OCI-LY3 (cell line): ENCODE data around the gene IQCE.

Experiments
- H2AFZ ChIP-seq: fragments of 200-600, 300-600 bp; shearing (Covaris generic); 2 replicates; pipeline ENCODE4 v1.6.0; 2014; ENCODE audit warnings: antibody characterized with exemption, low read depth, low read length
- H3K27ac ChIP-seq: fragments of 200-600, 300-600 bp; sonication (generic); 2 replicates; pipeline ENCODE4 v1.5.1; 2014; ENCODE audit warnings: mild to moderate bottlenecking, low read length, moderate library complexity, mixed read lengths
- H3K27me3 ChIP-seq: fragments of 200-600, 300-600 bp; sonication (generic); 2 replicates; pipeline ENCODE4 v1.6.1; 2014; ENCODE audit warnings: low read depth, low read length, mixed read lengths
- H3K36me3 ChIP-seq: fragments of 200-600, 300-600 bp; sonication (generic); replicated peaks from 2 replicates; pipeline ENCODE3; 2014; ENCODE audit warnings: low read depth, low read length, mixed read lengths
- H3K4me1 ChIP-seq: fragments of 300-600, 200-600 bp; sonication (generic); 2 replicates; pipeline ENCODE4 v1.6.1; 2014; ENCODE audit warnings: low read length, mixed read lengths
- H3K4me2 ChIP-seq: fragments of 200-600, 300-600 bp; sonication (generic); 2 replicates; pipeline ENCODE4 v1.6.1; 2014; ENCODE audit warnings: low read length, mixed read lengths
- H3K4me3 ChIP-seq: fragments of 300-600, 200-600 bp; sonication (generic); 2 replicates; pipeline ENCODE4 v1.5.1; 2014; ENCODE audit warnings: antibody characterized with exemption, mild to moderate bottlenecking, low read length, moderate library complexity
- H3K79me2 ChIP-seq: fragments of 300-600, 200-600 bp; shearing (Covaris generic); 2 replicates; pipeline ENCODE4 v1.6.1; 2014; ENCODE audit warnings: mild to moderate bottlenecking, low read length, mixed read lengths
- H3K9ac ChIP-seq: fragments of 300-600, 200-600 bp; shearing (Covaris generic); 2 replicates; pipeline ENCODE4 v1.6.0; 2014; ENCODE audit warnings: mild to moderate bottlenecking, low read length, moderate library complexity
- H3K9me3 ChIP-seq: fragments of 200-600, 300-600 bp; shearing (Covaris generic); 2 replicates; pipeline ENCODE4 v1.6.1; 2014; ENCODE audit warnings: low read length, mixed read lengths; ENCODE audit not compliant: insufficient read depth
- H4K20me1 ChIP-seq: fragments of 200-600, 300-600 bp; sonication (generic); 2 replicates; pipeline ENCODE4 v1.6.1; 2016; ENCODE audit warnings: low read length, mixed read lengths; ENCODE audit not compliant: insufficient read depth
- CTCF ChIP-seq: fragments of 200-600, 300-600 bp; sonication (generic); IDR thresholded peaks from 2 replicates; pipeline ENCODE4 v1.5.1; 2014; ENCODE audit warnings: antibody characterized with exemption, low read length, low read depth
- EZH2phosphoT487 ChIP-seq: fragments of 200-600 bp; shearing (Covaris generic); IDR thresholded peaks from 2 replicates; pipeline ENCODE4 v1.6.1; 2018; ENCODE audit warnings: antibody characterized with exemption, mixed run types, low read depth

Gene IQCE

DNA sequence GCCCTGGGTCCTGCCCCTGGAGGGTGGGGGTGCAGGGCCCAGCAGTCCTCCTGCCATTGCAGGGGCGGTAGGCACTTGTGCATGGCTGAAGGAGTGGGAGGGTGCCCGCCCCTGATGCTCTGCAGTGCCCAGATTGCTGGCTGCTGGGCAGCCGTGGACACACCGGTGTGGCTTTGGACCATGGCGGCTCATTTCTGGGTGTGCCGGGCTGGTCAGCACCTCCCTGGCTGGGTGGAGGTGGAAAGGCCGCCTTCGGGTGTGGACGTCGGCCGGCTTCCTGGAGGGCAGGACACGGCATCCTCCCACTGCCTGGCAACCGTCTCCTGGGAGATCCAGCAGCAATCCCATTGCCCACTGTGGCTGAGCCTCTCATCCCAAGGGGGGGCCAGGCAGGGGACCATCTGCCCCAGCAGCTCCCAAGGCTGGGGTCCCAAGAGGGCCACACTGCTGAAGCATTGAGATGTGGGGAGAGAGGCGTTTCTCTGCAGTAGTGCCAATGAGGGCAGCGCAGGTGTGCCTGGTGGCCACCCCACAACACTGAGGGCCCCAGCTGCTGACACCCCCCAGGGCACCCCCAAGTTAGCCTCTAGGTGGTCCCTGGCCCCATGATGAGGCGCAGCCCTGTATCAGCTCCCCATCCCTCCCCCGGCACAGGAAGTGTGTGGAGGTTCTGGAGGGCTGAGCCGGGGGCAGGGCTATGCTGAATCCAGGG lies 85.9 kb downstream of the IQCE start:
- no peak for TF ChIP-seq CTCF
- TF ChIP-seq EZH2phosphoT487: no peak
- no peaks in the 10 kb centered on the region for H4K20me1 ChIP-seq
- no peak overlapping the region for H3K27ac ChIP-seq
- peak overlapping the region; percentile 44; the same call in 1 of the 2 replicates for H3K4me3 ChIP-seq
- H3K9ac ChIP-seq: no peak overlapping the region
- H3K4me2 ChIP-seq: peak overlapping the region; percentile 60
- peaks cover 23% of the 10 kb centered on the region for H3K4me1 ChIP-seq
- no peaks in the 10 kb centered on the region for H3K27me3 ChIP-seq
- no peaks in the 10 kb centered on the region for H3K9me3 ChIP-seq
- no peaks in the 10 kb centered on the region for H3K79me2 ChIP-seq
- no peak overlapping the region for H2AFZ ChIP-seq
- H3K36me3 ChIP-seq: no peaks in the 10 kb centered on the region

GRCh38 chr7:2645274-2645868 lies 86.6 kb downstream of the IQCE start:
- Histone ChIP-seq H3K4me3 (peak overlapping the region; percentile 44; the same call in 1 of the 2 replicates), H3K27ac (no peak overlapping the region), H3K9me3 (no peaks in the 10 kb centered on the region), H3K9ac (no peak overlapping the region), H3K27me3 (no peaks in the 10 kb centered on the region), H3K36me3 (no peaks in the 10 kb centered on the region), H2AFZ (no peak overlapping the region), H3K4me1 (peaks cover 23% of the 10 kb centered on the region), H3K4me2 (peak overlapping the region; percentile 60), H4K20me1 (no peaks in the 10 kb centered on the region), H3K79me2 (no peaks in the 10 kb centered on the region)
- TF ChIP-seq EZH2phosphoT487: no peak
- no peak for TF ChIP-seq CTCF

- TF ChIP-seq CTCF (no peak), EZH2phosphoT487 (no peak)
- no peak overlapping the region for H3K4me2 ChIP-seq
- no peaks in the 10 kb centered on the region for H3K27me3 ChIP-seq
- no peaks in the 10 kb centered on the region for H4K20me1 ChIP-seq
- no peaks in the 10 kb centered on the region for H3K79me2 ChIP-seq
- no peak overlapping the region for H3K9ac ChIP-seq
- H2AFZ ChIP-seq: no peak overlapping the region
- no peak overlapping the region for H3K27ac ChIP-seq
- no peaks in the 10 kb centered on the region for H3K36me3 ChIP-seq
- no peaks in the 10 kb centered on the region for H3K9me3 ChIP-seq
- H3K4me1 ChIP-seq: peaks cover 17% of the 10 kb centered on the region
- H3K4me3 ChIP-seq: no peak overlapping the region
These were observed 87.5 kb downstream of the IQCE start for GRCh38 chr7:2646336-2646679.

DNA sequence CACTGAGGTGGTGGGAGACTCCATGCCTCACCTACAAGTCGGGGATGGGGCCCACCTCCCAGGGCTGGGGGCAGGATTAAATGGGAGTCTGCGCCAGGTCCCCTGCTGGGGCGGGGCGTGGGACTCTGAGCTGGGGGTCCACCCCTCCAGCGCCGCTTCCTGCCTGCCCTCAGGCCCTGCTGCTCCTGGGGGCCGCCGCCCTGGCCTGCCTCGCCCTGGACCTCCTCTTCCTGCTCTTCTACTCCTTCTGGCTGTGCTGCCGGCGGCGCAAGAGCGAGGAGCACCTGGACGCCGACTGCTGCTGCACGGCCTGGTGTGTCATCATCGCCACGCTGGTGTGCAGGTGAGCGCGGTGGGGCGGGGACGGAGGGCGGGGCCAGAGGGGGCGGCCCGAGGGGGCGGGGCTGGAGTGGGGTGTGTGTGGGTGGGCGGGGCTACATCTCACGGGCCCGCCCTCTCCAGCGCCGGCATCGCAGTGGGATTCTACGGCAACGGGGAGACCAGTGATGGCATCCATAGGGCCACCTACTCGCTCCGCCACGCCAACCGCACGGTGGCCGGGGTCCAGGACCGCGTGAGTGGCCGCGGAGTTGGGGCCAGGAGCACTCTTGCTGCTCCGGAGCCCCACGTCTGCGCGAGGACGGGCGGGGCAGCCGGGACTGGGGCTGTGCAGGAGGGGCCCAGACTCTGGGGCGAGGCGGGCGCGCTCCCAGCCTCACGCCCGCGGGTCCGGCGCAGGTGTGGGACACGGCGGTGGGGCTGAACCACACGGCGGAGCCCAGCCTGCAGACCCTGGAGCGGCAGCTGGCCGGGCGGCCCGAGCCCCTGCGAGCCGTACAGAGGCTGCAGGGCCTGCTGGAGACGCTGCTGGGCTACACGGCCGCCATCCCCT lies 88.1 kb downstream of the IQCE start:
- TF ChIP-seq EZH2phosphoT487 (no peak), CTCF (no peak)
- Histone ChIP-seq H3K9me3 (no peaks in the 10 kb centered on the region), H3K27me3 (no peaks in the 10 kb centered on the region), H3K36me3 (no peaks in the 10 kb centered on the region), H3K4me3 (no peak overlapping the region), H3K4me1 (peaks cover 11% of the 10 kb centered on the region), H2AFZ (no peak overlapping the region), H3K27ac (no peak overlapping the region), H3K4me2 (no peak overlapping the region), H3K9ac (no peak overlapping the region), H3K79me2 (no peaks in the 10 kb centered on the region), H4K20me1 (no peaks in the 10 kb centered on the region)
